PC-9 (cell line): ENCODE data around the gene ELK4. TPM values are rescaled to one million over a fixed set of nuclear protein-coding genes. Genes with fewer than 3 reads are reported as not detected.

Experiments used
- BruUV-seq: library from RNA; stranded (reverse); fragments of 400-500 nt; replicated peaks from 2 replicates; lab custom pipeline; 2021; lab: Mats Ljungman, UMichigan
- CTCF ChIA-PET: fragments of 300-600 bp; sonication (Branson Sonifier 250); formaldehyde crosslinking; loops from one replicate; lab custom pipeline; 2022; ENCODE audit warnings: antibody characterized with exemption; lab: Charles Lee
- POLR2A ChIA-PET: fragments of 300-600 bp; sonication (Branson Sonifier 250); formaldehyde crosslinking; loops from one replicate; lab custom pipeline; 2022; ENCODE audit warnings: antibody characterized with exemption; ENCODE audit not compliant: unreplicated experiment; lab: Charles Lee
- DNase-seq, 2 experiments: peaks; one replicate each; pipeline versions ENCODE4 v3.0.0 to v3.0.0-alpha.2; 2015 to 2022; ENCODE audit warnings: mixed read lengths in 1 of 2
- H2AFZ ChIP-seq: fragments of 200-600 bp; sonication (generic); 2 replicates; pipeline ENCODE4 v1.8.1; 2017; ENCODE audit warnings: antibody characterized with exemption
- H3F3A ChIP-seq: fragments of 200-600 bp; sonication (generic); 2 replicates; pipeline ENCODE4 v1.8.1; 2017; ENCODE audit warnings: antibody characterized with exemption, mild to moderate bottlenecking, low read depth; ENCODE audit not compliant: insufficient read depth
- H3K27ac ChIP-seq: fragments of 200-600 bp; sonication (generic); 2 replicates; pipeline ENCODE4 v1.6.1; 2016; ENCODE audit warnings: mixed run types
- H3K27me3 ChIP-seq: fragments of 200-600 bp; sonication (generic); 2 replicates; pipeline ENCODE4 v1.6.1; 2016; ENCODE audit warnings: low read depth, mixed run types; ENCODE audit not compliant: insufficient read depth
- H3K36me3 ChIP-seq: fragments of 200-600 bp; sonication (generic); 2 replicates; pipeline ENCODE4 v1.6.1; 2016; ENCODE audit warnings: low read depth, mixed run types
- H3K4me1 ChIP-seq: fragments of 200-600 bp; sonication (generic); replicated peaks from 2 replicates; pipeline ENCODE4 v1.6.1; 2016; ENCODE audit warnings: mixed run types; ENCODE audit not compliant: insufficient read depth
- H3K4me2 ChIP-seq: fragments of 200-600 bp; sonication (generic); 2 replicates; pipeline ENCODE4 v1.6.1; 2017; ENCODE audit warnings: mixed run types
- H3K4me3 ChIP-seq: fragments of 200-600 bp; sonication (generic); 2 replicates; pipeline ENCODE4 v1.6.1; 2016; ENCODE audit warnings: mixed run types
- H3K79me2 ChIP-seq: fragments of 200-600 bp; sonication (generic); 2 replicates; pipeline ENCODE4 v1.6.1; 2017; ENCODE audit warnings: low read depth, mixed run types
- H3K9me2 ChIP-seq: fragments of 200-600 bp; sonication (generic); 2 replicates; pipeline ENCODE4 v1.8.1; 2017; ENCODE audit warnings: mild to moderate bottlenecking; ENCODE audit not compliant: insufficient read depth
- H3K9me3 ChIP-seq: fragments of 200-600 bp; sonication (generic); 2 replicates; pipeline ENCODE4 v1.8.1; 2016; ENCODE audit warnings: low read depth; ENCODE audit not compliant: insufficient read depth
- H4K20me1 ChIP-seq: fragments of 200-600 bp; sonication (generic); 2 replicates; pipeline ENCODE4 v1.8.1; 2017; ENCODE audit not compliant: insufficient read depth
- EZH2 ChIP-seq: fragments of 200-600 bp; sonication (generic); IDR thresholded peaks from 2 replicates; pipeline ENCODE4 v1.8.0; 2017; ENCODE audit warnings: antibody characterized with exemption, low read depth
- intact Hi-C: fragments of 100-400 bp; cut with micrococcal nuclease; formaldehyde crosslinking; loops from one replicate; pipeline ENCODE4 v1.10.0; 2022; ENCODE audit not compliant: unreplicated experiment
- total RNA-seq: library from RNA; stranded (reverse); gene quantifications from 2 replicates; pipeline ENCODE4 v1.2.3, GENCODE V29; 2021
- TF ChIP-seq, protein P1 (sequence below): fragments of 200-600 bp; sonication (generic); conservative IDR thresholded peaks from 2 replicates; pipeline ENCODE4 v1.6.1; 2017; ENCODE audit warnings: mixed run types, antibody characterized with exemption, mild to moderate bottlenecking, moderate library complexity

Gene ELK4
- total RNA-seq, 1 experiment from 2014 or later = 48.1 TPM

GRCh38 chr1:205650241-205650640, 18.4 kb upstream of the ELK4 start:
- no peak overlapping the region for H2AFZ ChIP-seq
- no peaks in the 10 kb centered on the region for H3K9me3 ChIP-seq
- H3K36me3 ChIP-seq = no peaks in the 10 kb centered on the region
- no peaks in the 10 kb centered on the region for H3K79me2 ChIP-seq
- BruUV-seq = no TSS peak
- H4K20me1 ChIP-seq = 0 out of 2 replicates have a peak, but pooled peaks cover 6% of the 10 kb centered on the region
- no peaks in the 10 kb centered on the region; the same call in 1 of the 2 replicates for H3F3A ChIP-seq
- ChIA-PET POLR2A (no interaction called here), CTCF (interaction anchor here (0.7 kb wide), 2 partner anchors 126 to 164 kb away, joined by 3 to 5 read pairs; no protein-coding TSS in a partner anchor)
- no peaks in the 10 kb centered on the region for H3K4me1 ChIP-seq
- DNase-seq = no peak
- H3K4me2 ChIP-seq = no peak overlapping the region
- intact Hi-C loops = no loop called here
- no peak overlapping the region for H3K4me3 ChIP-seq
- no peaks in the 10 kb centered on the region for H3K9me2 ChIP-seq
- TF ChIP-seq, protein P1, sequence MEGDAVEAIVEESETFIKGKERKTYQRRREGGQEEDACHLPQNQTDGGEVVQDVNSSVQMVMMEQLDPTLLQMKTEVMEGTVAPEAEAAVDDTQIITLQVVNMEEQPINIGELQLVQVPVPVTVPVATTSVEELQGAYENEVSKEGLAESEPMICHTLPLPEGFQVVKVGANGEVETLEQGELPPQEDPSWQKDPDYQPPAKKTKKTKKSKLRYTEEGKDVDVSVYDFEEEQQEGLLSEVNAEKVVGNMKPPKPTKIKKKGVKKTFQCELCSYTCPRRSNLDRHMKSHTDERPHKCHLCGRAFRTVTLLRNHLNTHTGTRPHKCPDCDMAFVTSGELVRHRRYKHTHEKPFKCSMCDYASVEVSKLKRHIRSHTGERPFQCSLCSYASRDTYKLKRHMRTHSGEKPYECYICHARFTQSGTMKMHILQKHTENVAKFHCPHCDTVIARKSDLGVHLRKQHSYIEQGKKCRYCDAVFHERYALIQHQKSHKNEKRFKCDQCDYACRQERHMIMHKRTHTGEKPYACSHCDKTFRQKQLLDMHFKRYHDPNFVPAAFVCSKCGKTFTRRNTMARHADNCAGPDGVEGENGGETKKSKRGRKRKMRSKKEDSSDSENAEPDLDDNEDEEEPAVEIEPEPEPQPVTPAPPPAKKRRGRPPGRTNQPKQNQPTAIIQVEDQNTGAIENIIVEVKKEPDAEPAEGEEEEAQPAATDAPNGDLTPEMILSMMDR = no peak
- no peak for TF ChIP-seq EZH2
- H3K27ac ChIP-seq = no peak overlapping the region
- H3K27me3 ChIP-seq = no peaks in the 10 kb centered on the region

- Histone ChIP-seq H3K36me3 (no peaks in the 10 kb centered on the region), H2AFZ (no peak overlapping the region), H4K20me1 (no peaks in the 10 kb centered on the region), H3K27me3 (no peaks in the 10 kb centered on the region), H3F3A (no peaks in the 10 kb centered on the region; the same call in 1 of the 2 replicates), H3K9me3 (no peaks in the 10 kb centered on the region), H3K27ac (no peak overlapping the region), H3K4me1 (no peaks in the 10 kb centered on the region), H3K4me2 (no peak overlapping the region), H3K79me2 (no peaks in the 10 kb centered on the region), H3K9me2 (no peaks in the 10 kb centered on the region), H3K4me3 (no peak overlapping the region)
- BruUV-seq = no TSS peak
- TF ChIP-seq, protein P1 = no peak
- TF ChIP-seq EZH2 = no peak
- CTCF ChIA-PET = no interaction called here
- intact Hi-C loops = no loop called here
- DNase-seq = no peak
- POLR2A ChIA-PET = interaction anchor here (0.9 kb wide), 1 partner anchor 379 kb away, joined by 11 read pairs; no protein-coding TSS in a partner anchor
Measured at GRCh38 chr1:205645519-205645918, 13.7 kb upstream of the ELK4 start.

DNA sequence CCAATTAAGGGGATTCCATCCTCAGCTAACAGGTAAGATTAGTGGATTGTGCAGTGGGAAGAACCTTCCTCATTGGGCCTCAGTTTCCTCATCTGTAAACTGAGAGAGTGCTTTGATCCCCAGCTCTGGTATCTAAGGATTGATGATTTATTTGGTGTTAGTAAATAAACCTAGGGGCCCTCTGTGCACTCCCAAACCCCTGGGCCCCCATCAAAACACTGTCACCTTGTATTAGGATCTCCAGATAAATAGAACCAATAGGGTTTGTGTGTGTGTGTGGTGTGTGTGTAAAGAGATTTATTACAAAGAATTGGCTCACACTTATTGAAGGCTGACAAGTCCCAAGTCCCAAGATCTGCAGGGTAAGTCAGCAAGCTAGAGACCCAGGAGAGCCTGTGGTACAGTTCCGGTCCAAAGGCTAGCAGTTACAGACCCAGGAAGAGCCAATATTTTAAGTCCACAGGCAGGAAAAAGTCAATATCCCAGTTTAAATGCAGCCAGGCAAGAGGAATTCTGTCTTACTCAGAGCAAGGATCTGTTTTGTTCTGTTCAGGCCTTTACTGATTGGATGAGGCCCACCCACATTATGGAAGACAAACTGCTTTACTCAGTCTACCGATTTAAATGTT, 11.0 kb upstream of the ELK4 start:
- Histone ChIP-seq H3F3A (no peaks in the 10 kb centered on the region; the same call in 1 of the 2 replicates), H3K9me3 (no peaks in the 10 kb centered on the region), H3K27me3 (no peaks in the 10 kb centered on the region), H3K27ac (no peak overlapping the region), H3K4me3 (no peak overlapping the region), H3K4me1 (no peaks in the 10 kb centered on the region), H3K4me2 (no peak overlapping the region), H4K20me1 (no peaks in the 10 kb centered on the region), H3K36me3 (no peaks in the 10 kb centered on the region), H3K9me2 (no peaks in the 10 kb centered on the region), H2AFZ (no peak overlapping the region), H3K79me2 (no peaks in the 10 kb centered on the region)
- DNase-seq = no peak
- no peak for TF ChIP-seq EZH2
- TF ChIP-seq, protein P1 = no peak
- CTCF ChIA-PET = no interaction called here
- intact Hi-C loops = no loop called here
- POLR2A ChIA-PET = no interaction called here
- no TSS peak for BruUV-seq
